Measurements from ENCODE around the gene CRYZL1. TPM values are rescaled to one million over a fixed set of nuclear protein-coding genes. Genes with fewer than 3 reads are reported as not detected.
A peak's percentile ranks its signal among the peaks of the same experiment; 100 is the strongest.

CRYZL1 gene
- total RNA-seq, 1 experiment from 2014 or later, result 24.8 TPM

DNA sequence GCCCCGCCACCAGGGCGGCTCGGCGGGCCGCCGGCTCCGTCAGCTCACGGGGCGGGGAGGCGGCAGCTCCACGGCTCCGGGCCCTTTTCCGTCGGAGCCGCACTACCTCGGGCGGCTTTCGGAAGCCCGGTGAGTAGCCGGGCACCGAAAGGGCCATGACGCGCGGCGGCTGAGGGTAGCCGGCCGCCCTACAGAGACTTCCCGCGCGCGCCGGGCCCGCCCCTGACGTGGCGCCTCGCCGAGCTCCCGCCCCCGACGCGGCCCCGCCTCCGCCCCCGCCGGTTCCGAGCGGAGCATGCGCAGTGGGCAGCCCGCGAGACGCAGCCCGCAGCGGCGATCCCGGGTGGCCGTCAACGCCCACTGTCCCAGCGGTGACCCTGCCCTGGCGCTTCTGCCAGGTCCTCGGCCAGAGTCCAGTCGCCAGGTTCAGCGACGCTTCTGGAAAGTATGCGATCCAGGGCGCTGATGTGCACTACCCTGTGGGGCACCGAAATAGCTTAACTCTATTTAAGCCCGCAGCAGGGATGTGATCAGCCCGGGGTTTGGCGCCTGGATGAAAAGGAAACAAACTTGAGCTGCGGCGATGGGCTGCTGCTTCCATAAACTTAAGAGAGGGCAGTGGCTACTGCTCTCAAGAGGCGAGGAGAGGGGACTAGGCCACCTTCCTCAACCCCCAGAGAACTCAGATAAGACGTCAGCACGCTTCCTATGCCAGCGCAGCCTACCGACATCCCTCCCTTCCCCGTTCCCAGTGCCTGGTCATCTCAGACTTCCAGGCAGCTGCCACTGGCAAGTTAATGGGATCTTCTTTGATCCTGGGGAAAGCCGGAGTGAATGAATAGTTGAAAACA lies 52.8 kb downstream of the CRYZL1 start, which contains the start of gene DONSON:
Gene DONSON, minus strand, starts transcription at position 200 of the 851 bp plus-strand sequence. Its CDS starts 43 bp downstream, at position 157.
- TF ChIP-seq, protein P1, sequence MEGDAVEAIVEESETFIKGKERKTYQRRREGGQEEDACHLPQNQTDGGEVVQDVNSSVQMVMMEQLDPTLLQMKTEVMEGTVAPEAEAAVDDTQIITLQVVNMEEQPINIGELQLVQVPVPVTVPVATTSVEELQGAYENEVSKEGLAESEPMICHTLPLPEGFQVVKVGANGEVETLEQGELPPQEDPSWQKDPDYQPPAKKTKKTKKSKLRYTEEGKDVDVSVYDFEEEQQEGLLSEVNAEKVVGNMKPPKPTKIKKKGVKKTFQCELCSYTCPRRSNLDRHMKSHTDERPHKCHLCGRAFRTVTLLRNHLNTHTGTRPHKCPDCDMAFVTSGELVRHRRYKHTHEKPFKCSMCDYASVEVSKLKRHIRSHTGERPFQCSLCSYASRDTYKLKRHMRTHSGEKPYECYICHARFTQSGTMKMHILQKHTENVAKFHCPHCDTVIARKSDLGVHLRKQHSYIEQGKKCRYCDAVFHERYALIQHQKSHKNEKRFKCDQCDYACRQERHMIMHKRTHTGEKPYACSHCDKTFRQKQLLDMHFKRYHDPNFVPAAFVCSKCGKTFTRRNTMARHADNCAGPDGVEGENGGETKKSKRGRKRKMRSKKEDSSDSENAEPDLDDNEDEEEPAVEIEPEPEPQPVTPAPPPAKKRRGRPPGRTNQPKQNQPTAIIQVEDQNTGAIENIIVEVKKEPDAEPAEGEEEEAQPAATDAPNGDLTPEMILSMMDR (IDR thresholded peaks at IDR 0.05), result no peak
- TF ChIP-seq POLR2AphosphoS5 (IDR thresholded peaks at IDR 0.05; ENCODE audit: low read depth, low read length) (peak; percentile 68), SIN3A (IDR thresholded peaks at IDR 0.05; ENCODE audit: borderline replicate concordance, insufficient read depth, low read depth, low read length) (no peak), TCF7L2 (IDR thresholded peaks at IDR 0.05; ENCODE audit: low read depth, low read length) (peak; percentile 54; the same call in 1 of the 2 replicates)
- TF ChIP-seq, protein P2, sequence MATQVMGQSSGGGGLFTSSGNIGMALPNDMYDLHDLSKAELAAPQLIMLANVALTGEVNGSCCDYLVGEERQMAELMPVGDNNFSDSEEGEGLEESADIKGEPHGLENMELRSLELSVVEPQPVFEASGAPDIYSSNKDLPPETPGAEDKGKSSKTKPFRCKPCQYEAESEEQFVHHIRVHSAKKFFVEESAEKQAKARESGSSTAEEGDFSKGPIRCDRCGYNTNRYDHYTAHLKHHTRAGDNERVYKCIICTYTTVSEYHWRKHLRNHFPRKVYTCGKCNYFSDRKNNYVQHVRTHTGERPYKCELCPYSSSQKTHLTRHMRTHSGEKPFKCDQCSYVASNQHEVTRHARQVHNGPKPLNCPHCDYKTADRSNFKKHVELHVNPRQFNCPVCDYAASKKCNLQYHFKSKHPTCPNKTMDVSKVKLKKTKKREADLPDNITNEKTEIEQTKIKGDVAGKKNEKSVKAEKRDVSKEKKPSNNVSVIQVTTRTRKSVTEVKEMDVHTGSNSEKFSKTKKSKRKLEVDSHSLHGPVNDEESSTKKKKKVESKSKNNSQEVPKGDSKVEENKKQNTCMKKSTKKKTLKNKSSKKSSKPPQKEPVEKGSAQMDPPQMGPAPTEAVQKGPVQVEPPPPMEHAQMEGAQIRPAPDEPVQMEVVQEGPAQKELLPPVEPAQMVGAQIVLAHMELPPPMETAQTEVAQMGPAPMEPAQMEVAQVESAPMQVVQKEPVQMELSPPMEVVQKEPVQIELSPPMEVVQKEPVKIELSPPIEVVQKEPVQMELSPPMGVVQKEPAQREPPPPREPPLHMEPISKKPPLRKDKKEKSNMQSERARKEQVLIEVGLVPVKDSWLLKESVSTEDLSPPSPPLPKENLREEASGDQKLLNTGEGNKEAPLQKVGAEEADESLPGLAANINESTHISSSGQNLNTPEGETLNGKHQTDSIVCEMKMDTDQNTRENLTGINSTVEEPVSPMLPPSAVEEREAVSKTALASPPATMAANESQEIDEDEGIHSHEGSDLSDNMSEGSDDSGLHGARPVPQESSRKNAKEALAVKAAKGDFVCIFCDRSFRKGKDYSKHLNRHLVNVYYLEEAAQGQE (IDR thresholded peaks at IDR 0.05; ENCODE audit: insufficient read depth in 1 of 2, low read depth in 2 of 2, low read length in 1 of 2), result no peak
- peak; percentile 38 for DNase-seq (ENCODE audit: low read depth, low spot score)
- Histone ChIP-seq H3K4me3 (ENCODE audit: low read depth in 2 of 2, low read length in 2 of 2) (peak within 1 kb of the TSS; percentile 67 to 79), H3K27ac (ENCODE audit: low read length) (peak within 1 kb of the TSS; percentile 88), H3K27me3 (ENCODE audit: control insufficient read depth, insufficient read depth, low read length) (no peaks in the 10 kb centered on the region), H3K9me3 (ENCODE audit: control insufficient read depth, insufficient read depth, low read depth, low read length) (no peaks in the 10 kb centered on the region), H3K36me3 (ENCODE audit: control insufficient read depth, insufficient read depth, low read length) (peaks cover 4% of the 10 kb centered on the region; the same call in 1 of the 2 replicates), H3K4me1 (ENCODE audit: control insufficient read depth, insufficient read depth, low read length) (peaks cover 14% of the 10 kb centered on the region)
- peak; percentile 96 for ATAC-seq
- ChIA-PET POLR2A (interaction anchor here (0.7 kb wide), 1 partner anchor 327 kb away, joined by 3 read pairs; the partner anchor contains the start of gene ATP5PO), CTCF (interaction anchor here (0.7 to 0.8 kb wide), 2 partner anchors 310 to 313 kb away, joined by 3 read pairs; no protein-coding TSS in a partner anchor)
- BruUV-seq (replicated peaks), result no TSS peak
- in situ Hi-C loops (cut with HindIII; ENCODE audit: low pct_unique_long_range_greater_than_20kb, low sequenced_read_pairs), result no loop called here
- intact Hi-C loops (cut with micrococcal nuclease; ENCODE audit: unreplicated experiment), result no loop called here

DNA sequence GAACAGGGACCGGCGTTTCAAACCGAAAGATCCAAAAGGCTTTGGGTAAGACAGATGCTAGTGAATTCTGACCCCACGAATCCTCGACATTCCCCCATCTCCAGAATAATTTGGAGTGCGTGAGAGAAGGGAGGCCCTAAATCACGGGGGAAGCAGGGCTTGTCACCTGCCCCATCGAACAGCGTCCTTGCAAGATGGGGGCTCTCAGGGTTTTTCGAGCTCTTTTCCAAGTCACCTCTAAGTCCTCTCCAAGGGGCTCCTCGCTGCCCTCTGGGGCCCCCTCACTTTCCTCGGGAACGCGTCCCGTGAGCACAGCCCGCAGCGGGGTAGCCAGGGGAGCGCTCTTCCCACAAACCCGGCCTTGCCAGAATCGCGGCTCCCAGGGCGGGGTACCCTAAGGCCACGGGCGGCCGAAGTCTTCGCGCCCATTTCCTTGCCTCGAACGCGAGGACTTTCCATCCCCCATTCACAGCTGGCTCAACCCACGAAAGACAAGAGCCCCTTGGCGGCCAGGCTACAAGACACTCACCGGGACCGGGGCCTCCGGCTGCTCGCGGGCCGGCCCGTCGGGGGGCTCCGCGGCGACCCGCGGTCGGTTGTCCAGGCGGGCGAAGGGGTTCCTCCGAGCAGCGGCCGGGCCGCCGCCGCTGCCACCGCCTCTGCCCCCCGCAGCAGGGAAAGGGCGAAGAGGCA lies 53.6 kb downstream of the CRYZL1 start:
- Histone ChIP-seq H3K9me3 (ENCODE audit: control insufficient read depth, insufficient read depth, low read depth, low read length) (no peaks in the 10 kb centered on the region), H3K4me1 (ENCODE audit: control insufficient read depth, insufficient read depth, low read length) (peaks cover 14% of the 10 kb centered on the region), H3K4me3 (ENCODE audit: low read depth in 2 of 2, low read length in 2 of 2) (peak overlapping the region; percentile 67 to 79), H3K27ac (ENCODE audit: low read length) (peak overlapping the region; percentile 88), H3K36me3 (ENCODE audit: control insufficient read depth, insufficient read depth, low read length) (peaks cover 10% of the 10 kb centered on the region; the same call in 1 of the 2 replicates), H3K27me3 (ENCODE audit: control insufficient read depth, insufficient read depth, low read length) (no peaks in the 10 kb centered on the region)
- POLR2A ChIA-PET, result interaction anchor here (0.7 kb wide), 1 partner anchor 327 kb away, joined by 3 read pairs; the partner anchor contains the start of gene ATP5PO
- ATAC-seq, result peak; percentile 49
- in situ Hi-C loops (cut with HindIII; ENCODE audit: low pct_unique_long_range_greater_than_20kb, low sequenced_read_pairs), result no loop called here
- CTCF ChIA-PET, result interaction anchor here (0.8 kb wide), 1 partner anchor 314 kb away, joined by 3 read pairs; no protein-coding TSS in a partner anchor
- no peak for DNase-seq (ENCODE audit: low read depth, low spot score)
- intact Hi-C loops (cut with micrococcal nuclease; ENCODE audit: unreplicated experiment), result no loop called here
- TF ChIP-seq, protein P2 (IDR thresholded peaks at IDR 0.05; ENCODE audit: insufficient read depth in 1 of 2, low read depth in 2 of 2, low read length in 1 of 2), result no peak
- TF ChIP-seq POLR2AphosphoS5 (IDR thresholded peaks at IDR 0.05; ENCODE audit: low read depth, low read length) (no peak), SIN3A (IDR thresholded peaks at IDR 0.05; ENCODE audit: borderline replicate concordance, insufficient read depth, low read depth, low read length) (no peak), TCF7L2 (IDR thresholded peaks at IDR 0.05; ENCODE audit: low read depth, low read length) (no peak)
- TF ChIP-seq, protein P1 (IDR thresholded peaks at IDR 0.05), result no peak
- BruUV-seq (replicated peaks), result no TSS peak
